HFFc6 (cell line): ENCODE results near the gene DISC1. TPM values are rescaled to one million over a fixed set of nuclear protein-coding genes. Genes with fewer than 3 reads are reported as not detected.

Experiments
- DNase-seq: peaks from one replicate; pipeline ENCODE4 v3.0.0-alpha.2; 2018
- H3K27ac Mint-ChIP-seq: 2 replicates; pipeline ENCODE4 v1.8.0; 2020; ENCODE audit warnings: mild to moderate bottlenecking, mixed read lengths
- H3K27me3 Mint-ChIP-seq: 2 replicates; pipeline ENCODE4 v1.8.0; 2021; ENCODE audit warnings: mild to moderate bottlenecking, moderate library complexity, mixed read lengths; ENCODE audit not compliant: insufficient read depth
- H3K36me3 Mint-ChIP-seq: 2 replicates; pipeline ENCODE4 v1.8.0; 2021; ENCODE audit warnings: low read depth, mixed read lengths
- H3K4me1 Mint-ChIP-seq: 2 replicates; pipeline ENCODE4 v1.8.0; 2020; ENCODE audit warnings: low read depth, mixed read lengths
- H3K4me3 Mint-ChIP-seq: 2 replicates; pipeline ENCODE4 v1.8.0; 2020; ENCODE audit warnings: mild to moderate bottlenecking, moderate library complexity, mixed read lengths
- H3K9me3 Mint-ChIP-seq: 2 replicates; pipeline ENCODE4 v1.8.0; 2020; ENCODE audit warnings: mild to moderate bottlenecking, mixed read lengths
- CTCF ChIP-seq: fragments of 200-600 bp; sonication (generic); IDR thresholded peaks from 2 replicates; pipeline ENCODE4 v1.5.0; 2021; ENCODE audit warnings: antibody characterized with exemption, mild to moderate bottlenecking
- total RNA-seq, 6 experiments: library from RNA; stranded (reverse); fragmentation: NEBNext Ultra II Directional; extraction: Animal tissue kit (Norgen Biotek cat#: 25700); gene quantifications; 2 replicates in 1 of 6; 3 replicates in 5 of 6; pipeline ENCODE4 v1.2.3, GENCODE V29; 2021

The DISC1 gene
- total RNA-seq, 6 experiments from 2014 or later, result 1.3 to 4.3 (median 1.9) TPM

DNA sequence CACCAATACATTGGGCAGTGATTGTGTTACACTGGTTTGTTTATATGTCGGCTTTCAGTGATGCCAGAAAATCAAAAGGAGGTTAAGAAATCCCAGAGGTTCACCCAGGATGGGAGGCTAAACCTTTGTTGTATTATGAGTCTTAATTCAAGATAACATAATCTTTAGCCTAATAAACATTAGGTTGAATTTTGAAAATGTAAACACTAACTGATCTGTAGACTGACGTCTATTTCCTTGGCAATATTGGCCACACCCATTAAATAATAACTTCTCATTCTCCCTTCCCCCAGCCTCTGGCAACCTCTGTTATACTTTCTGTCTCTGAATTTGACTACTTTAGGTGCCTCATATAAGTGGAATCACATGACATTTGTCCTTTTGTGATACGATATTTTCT, 238.7 kb downstream of the DISC1 start:
- Mint-ChIP-seq H3K27me3 (no peaks in the 10 kb centered on the region; the same call in 1 of the 2 replicates), H3K36me3 (no peaks in the 10 kb centered on the region), H3K9me3 (no peaks in the 10 kb centered on the region), H3K4me1 (peaks cover 38% of the 10 kb centered on the region), H3K4me3 (no peak overlapping the region), H3K27ac (no peak overlapping the region)
- TF ChIP-seq CTCF, result no peak
- no peak for DNase-seq

DNA sequence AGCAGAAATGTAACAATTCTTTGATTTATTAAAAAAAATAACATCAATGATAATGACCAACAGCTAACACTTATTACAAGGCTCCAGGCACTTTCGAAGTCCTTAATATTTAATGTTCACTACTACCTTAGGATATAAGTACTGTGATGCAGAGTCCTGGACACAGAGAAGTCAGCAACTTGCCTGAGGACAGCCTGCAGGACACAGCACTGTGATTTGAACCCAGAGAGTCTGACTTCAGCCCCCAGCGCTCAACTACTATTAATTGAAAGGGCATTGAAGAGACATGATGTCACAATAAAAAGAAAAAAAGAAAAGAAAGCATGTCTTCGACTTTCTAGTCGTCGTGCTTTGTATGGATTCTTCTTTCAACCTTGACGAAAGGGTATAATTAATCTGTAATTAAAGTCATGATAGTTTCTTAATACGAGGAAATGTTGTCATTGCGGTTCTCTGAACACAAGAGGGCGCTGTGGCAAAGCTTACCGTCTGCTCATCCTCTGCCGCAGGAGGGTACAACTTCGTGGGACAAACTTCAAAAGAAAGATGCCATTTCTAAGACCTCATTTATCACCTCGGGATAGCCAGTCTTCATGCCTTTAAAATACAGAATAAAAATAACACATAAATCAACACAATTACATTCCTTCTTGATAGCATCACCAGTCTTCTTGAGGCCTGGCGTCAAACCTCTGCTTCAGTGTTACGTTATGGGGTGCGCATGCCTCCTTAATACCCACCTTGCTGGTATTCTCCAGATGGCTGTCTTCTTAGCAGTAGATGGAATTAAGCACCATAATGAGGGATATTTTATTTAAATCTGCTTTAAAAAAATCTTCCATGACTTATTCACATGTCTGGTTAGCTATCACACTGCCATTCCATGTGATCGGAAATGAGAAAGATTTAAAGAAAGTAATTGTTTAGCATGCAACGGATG, 240.1 kb downstream of the DISC1 start:
- no peaks in the 10 kb centered on the region for H3K9me3 Mint-ChIP-seq
- H3K27ac Mint-ChIP-seq, result no peak overlapping the region
- H3K27me3 Mint-ChIP-seq, result no peaks in the 10 kb centered on the region; the same call in 1 of the 2 replicates
- no peaks in the 10 kb centered on the region for H3K36me3 Mint-ChIP-seq
- peaks cover 39% of the 10 kb centered on the region for H3K4me1 Mint-ChIP-seq
- H3K4me3 Mint-ChIP-seq, result no peak overlapping the region
- peak; percentile 27 for DNase-seq
- TF ChIP-seq CTCF, result peak; percentile 92

DNA sequence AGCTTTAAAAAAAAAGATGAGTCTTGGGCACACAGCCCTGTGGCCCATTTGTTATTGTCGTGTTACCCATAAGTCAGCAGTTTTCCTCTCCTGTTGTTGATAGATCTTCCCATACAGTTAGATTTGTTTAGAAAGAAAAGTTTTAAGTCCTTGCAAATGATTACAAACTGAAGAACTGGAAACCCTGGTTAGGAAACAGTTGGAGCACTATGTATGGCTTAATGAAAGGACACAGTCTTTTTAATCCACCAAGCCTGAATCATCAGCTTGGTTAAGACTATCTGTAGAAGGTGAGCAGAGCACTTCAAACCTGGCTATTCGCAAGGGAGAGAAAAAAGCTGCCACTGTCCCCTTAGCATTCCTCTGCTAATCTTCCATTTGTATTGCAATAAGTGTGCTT, 241.0 kb downstream of the DISC1 start:
- H3K4me1 Mint-ChIP-seq, result peaks cover 39% of the 10 kb centered on the region
- no peaks in the 10 kb centered on the region; the same call in 1 of the 2 replicates for H3K27me3 Mint-ChIP-seq
- no peak for DNase-seq
- no peak for TF ChIP-seq CTCF
- H3K36me3 Mint-ChIP-seq, result no peaks in the 10 kb centered on the region
- H3K9me3 Mint-ChIP-seq, result no peaks in the 10 kb centered on the region
- H3K4me3 Mint-ChIP-seq, result no peak overlapping the region
- no peak overlapping the region for H3K27ac Mint-ChIP-seq

GRCh38 chr1:231869364-231869763, 242.8 kb downstream of the DISC1 start:
- no peaks in the 10 kb centered on the region; the same call in 1 of the 2 replicates for H3K27me3 Mint-ChIP-seq
- no peaks in the 10 kb centered on the region for H3K9me3 Mint-ChIP-seq
- no peak for TF ChIP-seq CTCF
- no peaks in the 10 kb centered on the region for H3K36me3 Mint-ChIP-seq
- DNase-seq, result no peak
- H3K4me3 Mint-ChIP-seq, result no peak overlapping the region
- peaks cover 47% of the 10 kb centered on the region for H3K4me1 Mint-ChIP-seq
- H3K27ac Mint-ChIP-seq, result no peak overlapping the region

DNA sequence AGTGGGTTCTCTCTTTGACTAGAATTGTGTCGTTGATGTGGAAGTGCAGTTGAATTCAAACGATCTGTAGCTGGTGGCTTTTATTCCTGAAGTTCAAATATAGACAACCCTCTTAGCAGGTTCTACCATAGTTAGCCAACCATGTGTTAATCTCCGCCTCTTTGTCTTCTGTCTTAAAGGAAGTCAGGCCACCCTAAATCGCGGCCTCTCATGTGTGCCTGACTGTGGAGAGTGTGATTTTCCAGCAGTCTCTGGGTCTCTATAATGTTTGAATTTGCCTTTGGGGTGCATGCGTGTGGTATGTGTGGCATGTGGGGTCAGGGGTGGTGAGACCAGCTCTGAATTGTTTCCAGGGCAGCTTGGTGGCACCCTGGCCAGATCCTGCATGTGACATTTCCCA, 244.9 kb downstream of the DISC1 start:
- Mint-ChIP-seq H3K4me3 (no peak overlapping the region), H3K27me3 (no peaks in the 10 kb centered on the region; the same call in 1 of the 2 replicates), H3K4me1 (peaks cover 40% of the 10 kb centered on the region), H3K9me3 (peaks cover 7% of the 10 kb centered on the region), H3K27ac (no peak overlapping the region), H3K36me3 (peaks cover 5% of the 10 kb centered on the region)
- no peak for DNase-seq
- no peak for TF ChIP-seq CTCF
